ENCODE results near the gene RMRP.

Gene RMRP

GRCh38 chr9:35608221-35608620, 49.6 kb downstream of the RMRP start:
- Histone ChIP-seq H3K4me3 (ENCODE audit: low read depth, low read length, poor library complexity, severe bottlenecking) (no peak overlapping the region), H3K27me3 (ENCODE audit: insufficient read depth, low read length) (no peaks in the 10 kb centered on the region), H3K4me1 (ENCODE audit: insufficient read depth, low read length, severe bottlenecking) (peaks cover 51% of the 10 kb centered on the region), H4K20me1 (ENCODE audit: insufficient read depth, low read length) (no peaks in the 10 kb centered on the region), H3K9me2 (ENCODE audit: low read depth, low read length) (no peaks in the 10 kb centered on the region), H3K9me3 (ENCODE audit: low read length) (no peaks in the 10 kb centered on the region), H3K36me3 (ENCODE audit: insufficient read depth, low read length) (peaks cover 62% of the 10 kb centered on the region), H3K4me2 (ENCODE audit: low read length) (no peak overlapping the region), H3K27ac (ENCODE audit: low read depth, low read length, poor library complexity, severe bottlenecking) (peak overlapping the region; percentile 92), H3K79me2 (ENCODE audit: insufficient read depth, low read length) (peaks cover 11% of the 10 kb centered on the region; the same call in 1 of the 2 replicates), H2AFZ (ENCODE audit: low read length) (no peak overlapping the region), H3F3A (ENCODE audit: insufficient read depth, low read length) (no peaks in the 10 kb centered on the region), H3K9ac (ENCODE audit: low read length) (no peak overlapping the region)
- TF ChIP-seq EZH2 (IDR thresholded peaks at IDR 0.05; ENCODE audit: borderline replicate concordance, low read length) = no peak
- TF ChIP-seq, protein P1, sequence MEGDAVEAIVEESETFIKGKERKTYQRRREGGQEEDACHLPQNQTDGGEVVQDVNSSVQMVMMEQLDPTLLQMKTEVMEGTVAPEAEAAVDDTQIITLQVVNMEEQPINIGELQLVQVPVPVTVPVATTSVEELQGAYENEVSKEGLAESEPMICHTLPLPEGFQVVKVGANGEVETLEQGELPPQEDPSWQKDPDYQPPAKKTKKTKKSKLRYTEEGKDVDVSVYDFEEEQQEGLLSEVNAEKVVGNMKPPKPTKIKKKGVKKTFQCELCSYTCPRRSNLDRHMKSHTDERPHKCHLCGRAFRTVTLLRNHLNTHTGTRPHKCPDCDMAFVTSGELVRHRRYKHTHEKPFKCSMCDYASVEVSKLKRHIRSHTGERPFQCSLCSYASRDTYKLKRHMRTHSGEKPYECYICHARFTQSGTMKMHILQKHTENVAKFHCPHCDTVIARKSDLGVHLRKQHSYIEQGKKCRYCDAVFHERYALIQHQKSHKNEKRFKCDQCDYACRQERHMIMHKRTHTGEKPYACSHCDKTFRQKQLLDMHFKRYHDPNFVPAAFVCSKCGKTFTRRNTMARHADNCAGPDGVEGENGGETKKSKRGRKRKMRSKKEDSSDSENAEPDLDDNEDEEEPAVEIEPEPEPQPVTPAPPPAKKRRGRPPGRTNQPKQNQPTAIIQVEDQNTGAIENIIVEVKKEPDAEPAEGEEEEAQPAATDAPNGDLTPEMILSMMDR (IDR thresholded peaks at IDR 0.05; ENCODE audit: low read length) = no peak

Measured in OCI-LY1 (cell line).